ENCODE results near the gene TNNI3. TPM values are rescaled to one million over a fixed set of nuclear protein-coding genes. Genes with fewer than 3 reads are reported as not detected.
"Not testable (repeated sequence)": the region's sequence is repeated elsewhere in the genome, so short reads cannot be mapped to it uniquely, and the experiment has no call there.

Gene TNNI3
- total RNA-seq, 1 experiment from 2014 or later, result not detected

DNA sequence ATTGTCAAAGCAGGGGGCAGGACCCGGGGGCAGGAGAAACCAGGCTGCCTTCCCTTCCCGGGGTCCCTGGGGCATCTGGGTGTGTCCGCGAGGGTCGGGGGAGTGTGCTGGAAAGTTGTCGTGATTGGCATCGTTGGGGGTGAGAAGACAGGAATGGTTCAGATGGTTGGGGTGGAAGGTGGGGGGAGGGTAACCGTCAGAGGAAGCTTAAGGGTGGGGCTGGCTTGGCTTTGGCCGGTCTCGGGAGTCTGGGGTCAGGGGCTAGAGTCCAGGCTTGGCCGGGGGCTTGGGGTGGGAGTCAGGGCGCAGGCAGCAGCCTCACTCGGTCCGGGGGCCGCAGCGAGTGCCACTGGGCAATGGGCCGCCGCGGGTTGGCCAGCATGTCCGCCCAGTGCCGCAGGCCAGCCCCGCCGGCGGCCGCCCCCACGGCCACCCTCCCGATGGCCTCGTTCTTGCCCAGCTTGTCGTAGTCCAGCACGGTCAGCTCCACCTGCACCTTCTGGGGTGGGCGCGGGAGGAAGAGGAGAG lies 15.7 kb upstream of the TNNI3 start:
- DNase-seq (ENCODE audit: low spot score), result no peak

- peak; percentile 71 for DNase-seq (ENCODE audit: low spot score)
Observed at GRCh38 chr19:55172741-55173140, 15.2 kb upstream of the TNNI3 start.

- DNase-seq (ENCODE audit: low spot score), result not testable (repeated sequence)
Observed at GRCh38 chr19:55172318-55172717, 14.8 kb upstream of the TNNI3 start.

DNA sequence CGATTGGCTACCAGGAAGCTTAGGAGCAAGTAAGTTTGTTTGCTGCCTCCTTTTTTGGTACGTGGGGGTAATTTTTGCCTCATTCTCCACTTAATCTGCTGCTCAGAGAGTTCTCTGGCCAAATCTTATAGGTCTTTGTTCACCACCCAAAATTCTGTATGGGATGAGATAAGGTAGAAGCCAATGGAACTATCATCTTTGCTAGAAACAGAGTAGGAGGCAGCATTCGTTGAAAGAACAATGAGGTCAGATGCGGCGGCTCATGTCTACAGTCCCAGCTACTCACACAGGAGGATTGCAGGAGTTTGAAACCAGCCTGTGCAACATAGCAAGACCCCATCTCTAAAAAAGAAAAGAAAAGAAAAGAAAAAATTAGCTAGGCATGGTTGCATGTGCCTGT lies 13.9 kb upstream of the TNNI3 start:
- DNase-seq (ENCODE audit: low spot score), result no peak

DNA sequence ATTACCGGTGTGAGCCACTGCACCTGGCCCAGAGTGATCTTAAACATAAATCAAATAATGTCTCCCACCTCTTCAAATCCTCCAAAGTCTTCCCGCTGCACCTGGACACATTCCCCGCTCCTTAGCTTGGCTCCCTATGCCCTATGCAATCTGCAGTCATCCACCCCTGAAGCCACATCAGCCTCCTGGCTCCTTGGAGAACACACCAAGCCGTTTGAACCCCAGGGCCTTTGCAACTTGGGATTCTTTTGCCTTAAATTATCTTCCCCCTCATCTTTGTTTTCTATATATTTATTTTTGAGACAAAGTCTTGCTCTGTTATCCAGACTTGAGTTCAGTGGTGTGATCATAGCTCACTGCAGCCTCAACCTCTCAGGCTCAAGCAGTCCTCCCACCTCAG lies 11.6 kb upstream of the TNNI3 start:
- no peak for DNase-seq (ENCODE audit: low spot score)

DNA sequence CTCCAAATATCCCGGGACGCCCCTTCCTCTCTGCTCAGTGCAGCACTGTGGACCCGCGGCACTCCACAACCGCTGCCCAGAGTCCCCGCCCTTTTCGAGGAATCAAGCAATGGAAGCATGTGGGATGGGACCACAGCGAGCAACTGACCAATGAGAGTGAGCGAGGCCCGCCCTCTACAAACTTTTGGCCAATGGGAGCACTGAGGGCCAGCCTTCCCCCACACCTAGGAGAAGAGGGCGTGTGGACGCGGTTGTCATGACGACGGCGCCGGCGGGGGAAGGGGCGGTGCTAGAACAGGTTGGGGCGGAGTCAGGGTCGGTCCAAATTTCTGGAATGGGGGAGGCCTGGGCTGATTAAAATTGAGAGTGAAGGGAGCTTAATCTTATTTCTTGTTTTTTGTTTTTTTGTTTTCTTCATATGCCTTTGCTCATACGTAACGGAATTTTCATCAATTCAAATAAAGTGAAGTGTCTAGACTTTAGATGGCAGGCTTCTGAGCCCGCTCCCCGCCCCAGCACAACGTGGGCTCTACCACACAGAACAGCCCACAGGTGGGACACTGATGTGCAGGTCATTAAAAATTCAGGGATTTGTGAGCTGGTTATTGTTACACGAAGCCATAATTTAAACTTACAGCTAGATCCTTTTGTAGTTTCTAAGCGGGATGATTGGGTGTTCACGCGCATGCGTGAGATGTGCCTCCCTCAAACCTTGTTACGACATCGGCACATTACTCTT lies 9.2 kb upstream of the TNNI3 start, which contains the start of gene DNAAF3:
TSS of gene DNAAF3 (minus strand) at position 84 of the 739 bp plus-strand sequence. CDS start 200 bp downstream, outside the sequence.
- peak; percentile 100 for DNase-seq (ENCODE audit: low spot score)

DNA sequence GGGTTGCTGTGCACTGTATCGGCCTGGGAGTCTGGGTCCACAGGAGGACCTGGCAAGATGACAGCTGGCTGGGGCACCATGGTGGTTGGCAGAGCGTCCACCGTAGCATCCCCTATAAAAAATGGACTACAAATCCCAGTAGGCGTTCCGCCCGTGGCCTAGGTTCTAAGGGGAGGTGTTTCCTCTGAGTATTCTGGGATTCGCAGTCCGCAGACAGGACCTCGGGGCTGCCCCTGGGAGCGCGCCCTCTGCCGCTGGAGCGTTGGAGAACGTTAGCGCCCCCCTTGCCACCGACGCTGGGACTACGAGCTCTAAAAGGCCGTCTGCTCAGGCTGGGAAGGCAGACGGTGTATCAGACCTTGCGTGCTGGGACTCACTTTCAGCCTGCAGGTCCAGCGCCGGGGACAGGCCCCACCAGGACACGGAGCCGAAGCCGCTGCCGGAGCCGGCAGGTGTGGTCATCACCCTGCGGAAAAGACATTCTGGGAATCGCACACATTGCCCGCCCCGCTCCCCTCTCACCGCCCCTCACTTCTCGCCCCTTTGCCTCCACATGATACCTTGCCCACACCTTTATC lies 8.5 kb upstream of the TNNI3 start:
- DNase-seq (ENCODE audit: low spot score), result peak; percentile 92

- no peak for DNase-seq (ENCODE audit: low spot score)
Observed at GRCh38 chr19:55161571-55162322, 4.2 kb upstream of the TNNI3 start.

DNA sequence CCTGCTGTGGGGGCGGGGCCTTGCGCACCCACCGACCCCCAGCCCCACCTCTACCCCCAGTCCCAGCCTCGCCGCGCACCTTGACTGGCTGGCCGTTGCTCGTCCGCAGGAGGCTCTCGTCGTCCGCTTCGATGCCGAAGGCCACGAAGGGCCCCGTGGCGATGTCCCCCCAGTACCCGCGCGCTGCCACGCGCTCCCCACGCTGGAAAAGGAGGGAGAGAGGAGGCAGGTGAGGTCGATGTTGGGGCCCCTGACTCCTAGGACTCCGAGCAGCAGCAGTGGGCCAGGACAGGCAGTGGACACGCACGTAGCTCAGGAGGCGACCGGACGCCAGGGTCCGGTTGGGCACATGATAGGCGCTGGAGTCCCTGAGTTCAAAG lies 3.4 kb upstream of the TNNI3 start:
- no peak for DNase-seq (ENCODE audit: low spot score)

DNA sequence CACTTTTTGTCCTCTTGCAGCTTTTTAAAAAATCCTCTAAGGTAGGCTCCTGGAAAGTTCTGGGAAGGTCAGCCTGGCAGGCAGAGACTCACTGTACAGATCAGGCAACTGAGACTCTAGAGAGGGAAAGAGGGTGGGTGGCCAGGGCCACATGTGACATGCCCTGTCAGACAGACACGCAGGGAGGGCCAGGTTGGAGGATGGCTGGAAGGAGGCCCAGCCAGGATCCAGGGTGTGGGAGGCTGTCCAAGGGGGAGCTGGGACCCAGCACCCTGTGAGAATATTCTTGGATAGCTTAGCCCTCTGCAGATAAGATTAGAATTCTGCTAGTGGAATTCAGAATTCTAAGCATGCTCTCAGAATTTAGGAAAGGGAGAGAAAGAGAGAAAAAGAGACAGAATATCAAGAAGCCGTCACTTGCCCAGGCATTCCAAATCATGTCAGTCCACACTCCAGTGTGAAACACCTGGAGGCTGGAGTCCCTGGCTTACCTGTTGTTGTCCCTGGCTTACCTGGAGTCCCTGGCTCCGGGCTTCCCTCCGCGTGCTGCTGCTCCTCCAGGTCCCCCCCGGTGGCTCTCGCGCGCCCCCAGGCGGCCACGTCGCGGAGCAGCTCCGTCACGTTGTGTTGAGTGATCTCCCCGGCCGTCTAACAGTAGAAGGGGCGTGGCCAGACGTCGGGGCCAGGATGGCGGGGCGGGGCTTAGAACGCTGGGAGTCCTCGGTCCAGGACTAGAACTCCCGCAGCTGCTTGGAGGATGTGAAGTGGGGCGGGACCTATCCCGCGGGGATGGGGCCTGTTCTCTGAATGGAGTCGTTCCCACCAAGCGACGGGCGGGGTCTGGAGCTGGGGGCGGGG lies 2.8 kb upstream of the TNNI3 start:
- peak; percentile 95 for DNase-seq (ENCODE audit: low spot score)

- peak; percentile 93 for DNase-seq (ENCODE audit: low spot score)
Observed at GRCh38 chr19:55158848-55159749, 1.6 kb upstream of the TNNI3 start.

- DNase-seq (ENCODE audit: low spot score), result no peak
Observed at GRCh38 chr19:55158423-55158822, 891 bp upstream of the TNNI3 start.

DNA sequence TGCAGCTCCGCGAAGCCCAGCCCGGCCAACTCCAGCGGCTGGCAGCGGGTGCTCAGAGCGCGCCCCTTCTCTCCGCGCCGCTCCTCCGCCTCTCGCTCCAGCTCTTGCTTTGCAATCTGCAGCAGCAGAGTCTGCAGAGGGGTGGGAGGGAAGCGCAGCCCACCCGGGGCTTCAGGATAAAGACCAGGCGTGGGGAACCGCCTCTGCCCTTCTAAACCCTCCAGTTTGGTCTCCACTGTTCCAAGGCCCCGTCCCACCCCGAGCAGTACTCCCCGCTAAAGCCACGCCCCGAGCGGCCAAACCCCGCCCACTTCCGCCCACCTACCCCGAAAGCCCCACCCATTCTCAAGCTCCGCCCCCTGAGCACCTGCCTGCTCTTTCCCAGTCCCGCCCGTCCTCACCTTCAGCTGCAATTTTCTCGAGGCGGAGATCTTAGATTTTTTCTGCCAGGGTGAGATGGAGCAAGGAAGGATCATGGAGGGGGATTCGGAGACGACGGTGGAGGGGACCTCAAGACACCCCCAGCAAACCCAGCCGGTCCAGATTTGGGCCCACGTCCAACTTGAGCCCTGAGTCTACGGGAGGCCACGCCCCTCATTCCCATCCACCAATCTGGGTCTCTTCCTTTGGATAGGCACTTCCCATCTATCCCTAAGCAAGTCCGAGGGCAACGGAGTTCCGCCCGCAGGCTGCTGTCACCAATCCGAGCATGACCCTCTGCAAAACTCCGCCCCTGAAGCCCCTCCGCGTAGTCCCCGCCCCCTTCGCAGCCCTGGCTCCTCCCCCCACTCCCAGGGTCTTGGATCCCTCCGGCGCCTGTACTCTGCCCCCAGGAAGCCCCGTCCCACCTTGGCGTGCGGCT lies 1.1 kb downstream of the TNNI3 start:
- no peak for DNase-seq (ENCODE audit: low spot score)

DNA sequence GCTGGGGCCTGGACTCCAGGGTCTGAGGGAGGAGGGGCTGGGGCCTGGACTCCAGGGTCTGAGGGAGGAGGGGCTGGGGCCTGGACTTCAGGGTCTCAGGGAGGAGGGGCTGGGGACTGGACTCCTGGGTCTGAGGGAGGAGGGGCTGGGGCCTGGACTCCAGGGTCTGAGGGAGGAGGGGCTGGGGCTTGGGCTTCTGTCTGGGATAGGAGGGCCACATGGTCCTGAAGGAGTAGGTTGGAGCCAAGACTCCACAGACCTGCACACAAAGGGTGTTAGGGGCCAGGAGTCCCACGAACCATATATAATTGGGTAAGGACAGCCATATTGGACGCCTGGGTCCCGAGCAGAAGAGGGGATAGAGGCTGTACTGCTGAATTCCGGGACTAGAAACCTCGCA lies 1.7 kb downstream of the TNNI3 start:
- DNase-seq (ENCODE audit: low spot score), result not testable (repeated sequence)

GRCh38 chr19:55153652-55154264 lies 3.8 kb downstream of the TNNI3 start:
- DNase-seq (ENCODE audit: low spot score), result no peak

GRCh38 chr19:55152017-55152416 lies 5.5 kb downstream of the TNNI3 start:
- peak; percentile 95 for DNase-seq (ENCODE audit: low spot score)

- no peak for DNase-seq (ENCODE audit: low spot score)
Observed at GRCh38 chr19:55149078-55150003, 8.2 kb downstream of the TNNI3 start, which contains the start of gene TNNT1. Gene TNNT1, minus strand, starts transcription at chr19:55149206. Its CDS starts 2,049 bp downstream, at chr19:55147157.
